ENCODE measurements around the gene DCUN1D2.
A peak's percentile ranks its signal among the peaks of the same experiment; 100 is the strongest.

DCUN1D2 gene

DNA sequence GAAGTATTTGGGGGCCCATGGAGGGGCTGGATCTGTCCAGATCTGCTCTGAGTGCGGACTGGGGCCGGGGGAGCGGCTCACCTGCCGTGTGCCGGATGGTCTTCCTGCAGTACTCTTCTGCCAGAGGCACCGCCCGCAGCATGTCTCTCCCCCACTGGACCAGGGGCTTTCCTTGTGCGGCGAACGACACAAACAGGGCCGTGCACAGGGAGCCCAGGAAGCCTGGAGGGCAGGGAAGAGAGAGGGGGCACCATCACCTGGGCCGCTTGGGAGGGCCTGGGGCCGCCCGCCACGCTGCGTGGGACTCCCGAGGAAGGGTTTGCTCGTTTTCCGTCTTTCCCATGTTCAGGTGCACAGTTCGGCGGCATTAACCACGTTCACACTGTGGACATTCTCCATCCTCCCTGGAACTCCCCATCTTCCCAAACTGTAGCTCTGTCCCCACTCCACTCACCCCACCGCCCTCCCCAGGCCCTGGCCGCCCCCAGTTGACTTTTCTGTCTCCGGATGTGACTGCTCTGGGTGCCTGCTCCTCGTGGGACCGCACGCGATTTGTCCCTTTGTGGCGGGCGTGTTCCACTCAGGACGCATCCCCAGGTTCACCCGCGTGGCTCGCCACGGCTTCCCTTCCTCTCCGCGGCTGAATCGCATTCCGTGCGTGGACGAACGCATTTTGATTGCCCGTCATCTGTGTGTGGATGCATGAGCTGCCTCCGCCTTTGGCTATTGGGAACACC lies 61.5 kb downstream of the DCUN1D2 start:
- no peaks in the 10 kb centered on the region for H3K27me3 ChIP-seq (ENCODE audit: insufficient read depth, low read length)
- peak overlapping the region; percentile 15 for H3K4me3 ChIP-seq (ENCODE audit: low read depth, low read length)
- no peak overlapping the region for H3K9ac ChIP-seq (ENCODE audit: low read length)
- H2AFZ ChIP-seq (ENCODE audit: insufficient read depth, low read length, poor library complexity): no peak overlapping the region
- peaks cover 14 to 15% of the 10 kb centered on the region in 2 experiments for H3K36me3 ChIP-seq (ENCODE audit: control insufficient read depth in 1 of 2, insufficient read depth in 2 of 2, low read length in 2 of 2)
- H2BK120ac ChIP-seq (ENCODE audit: insufficient read depth, low read length, poor library complexity): no peak overlapping the region
- no peak overlapping the region for H3K14ac ChIP-seq (ENCODE audit: low read length)
- no peak overlapping the region for H4K8ac ChIP-seq (ENCODE audit: low read depth, low read length)
- H4K12ac ChIP-seq (ENCODE audit: low read depth, low read length): no peak overlapping the region
- no peak overlapping the region for H3K23ac ChIP-seq (ENCODE audit: low read length)
- no peak overlapping the region for H2AK5ac ChIP-seq (ENCODE audit: low read length)
- no peak overlapping the region for H2BK12ac ChIP-seq (ENCODE audit: low read length)
- DNase-seq: no peak
- H3K18ac ChIP-seq (ENCODE audit: low read length): no peak overlapping the region
- H3K4ac ChIP-seq (ENCODE audit: low read depth, low read length): no peak overlapping the region
- H3K79me2 ChIP-seq (ENCODE audit: control insufficient read depth, insufficient read depth, low read length, poor library complexity): no peaks in the 10 kb centered on the region
- no peak overlapping the region for H4K91ac ChIP-seq (ENCODE audit: low read depth, low read length)
- H3K9me3 ChIP-seq (ENCODE audit: insufficient read depth, low read depth, low read length): peaks cover 2% of the 10 kb centered on the region
- H2BK5ac ChIP-seq (ENCODE audit: low read depth, low read length, poor library complexity): no peak overlapping the region
- no CpG with 5 or more reads among the region's 45 CpGs for WGBS (ENCODE audit: extremely low coverage, insufficient coverage, insufficient read length)
- peaks cover 4 to 6% of the 10 kb centered on the region in 2 experiments for H3K4me1 ChIP-seq (ENCODE audit: control insufficient read depth in 1 of 2, insufficient read depth in 2 of 2, low read length in 2 of 2)
- H3K27ac ChIP-seq (ENCODE audit: low read depth, low read length): no peak overlapping the region
- H3K4me2 ChIP-seq (ENCODE audit: low read length): no peak overlapping the region
- H3K79me1 ChIP-seq (ENCODE audit: low read length): peaks cover 2% of the 10 kb centered on the region

DNA sequence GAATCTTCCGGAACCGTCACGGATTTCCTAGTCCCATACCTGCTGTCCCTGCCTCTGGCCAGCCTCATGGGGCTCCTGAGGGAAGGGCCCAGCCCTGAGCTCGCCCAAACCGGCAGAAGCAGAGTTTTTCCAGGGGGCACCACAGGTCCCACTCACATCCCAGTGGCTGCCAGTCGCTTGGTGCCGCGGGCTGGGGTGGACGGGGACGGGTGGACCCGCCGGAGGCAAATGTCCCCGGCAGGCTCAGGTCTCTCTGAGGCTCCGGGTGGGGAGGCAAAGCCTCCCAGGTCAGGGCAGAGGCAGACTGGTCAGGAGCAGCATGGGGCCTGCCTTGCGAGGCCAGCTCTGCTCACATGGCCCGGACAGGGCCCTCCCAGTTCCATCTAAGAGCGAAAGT lies 62.0 kb downstream of the DCUN1D2 start:
- Histone ChIP-seq H3K27me3 (ENCODE audit: insufficient read depth, low read length) (no peaks in the 10 kb centered on the region), H2AFZ (ENCODE audit: insufficient read depth, low read length, poor library complexity) (no peak overlapping the region), H3K79me1 (ENCODE audit: low read length) (peaks cover 2% of the 10 kb centered on the region), H3K4ac (ENCODE audit: low read depth, low read length) (no peak overlapping the region), H3K36me3 (ENCODE audit: control insufficient read depth in 1 of 2, insufficient read depth in 2 of 2, low read length in 2 of 2) (peaks cover 14 to 18% of the 10 kb centered on the region in 2 experiments), H4K12ac (ENCODE audit: low read depth, low read length) (no peak overlapping the region), H2BK5ac (ENCODE audit: low read depth, low read length, poor library complexity) (no peak overlapping the region), H2BK12ac (ENCODE audit: low read length) (no peak overlapping the region), H3K4me3 (ENCODE audit: low read depth, low read length) (peak overlapping the region; percentile 20), H3K79me2 (ENCODE audit: control insufficient read depth, insufficient read depth, low read length, poor library complexity) (no peaks in the 10 kb centered on the region), H3K27ac (ENCODE audit: low read depth, low read length) (no peak overlapping the region), H3K18ac (ENCODE audit: low read length) (peak overlapping the region; percentile 62), H3K14ac (ENCODE audit: low read length) (no peak overlapping the region), H4K8ac (ENCODE audit: low read depth, low read length) (peak overlapping the region; percentile 44), H4K91ac (ENCODE audit: low read depth, low read length) (no peak overlapping the region), H2AK5ac (ENCODE audit: low read length) (no peak overlapping the region), H3K4me2 (ENCODE audit: low read length) (no peak overlapping the region), H2BK120ac (ENCODE audit: insufficient read depth, low read length, poor library complexity) (no peak overlapping the region), H3K23ac (ENCODE audit: low read length) (no peak overlapping the region), H3K9ac (ENCODE audit: low read length) (no peak overlapping the region), H3K4me1 (ENCODE audit: control insufficient read depth in 1 of 2, insufficient read depth in 2 of 2, low read length in 2 of 2) (peaks cover 4 to 6% of the 10 kb centered on the region in 2 experiments), H3K9me3 (ENCODE audit: insufficient read depth, low read depth, low read length) (peaks cover 2% of the 10 kb centered on the region)
- WGBS (ENCODE audit: extremely low coverage, insufficient coverage, insufficient read length): no CpG with 5 or more reads among the region's 17 CpGs
- peak in 1 of 2 donors; percentile 17 for DNase-seq

- Histone ChIP-seq H3K27ac (ENCODE audit: low read depth, low read length) (no peak overlapping the region), H3K18ac (ENCODE audit: low read length) (peak overlapping the region; percentile 62), H4K12ac (ENCODE audit: low read depth, low read length) (peak overlapping the region; percentile 54), H3K14ac (ENCODE audit: low read length) (no peak overlapping the region), H3K23ac (ENCODE audit: low read length) (no peak overlapping the region), H2AK5ac (ENCODE audit: low read length) (no peak overlapping the region), H2BK12ac (ENCODE audit: low read length) (no peak overlapping the region), H3K9ac (ENCODE audit: low read length) (no peak overlapping the region), H4K8ac (ENCODE audit: low read depth, low read length) (peak overlapping the region; percentile 44), H3K27me3 (ENCODE audit: insufficient read depth, low read length) (no peaks in the 10 kb centered on the region), H3K4me2 (ENCODE audit: low read length) (no peak overlapping the region), H3K79me2 (ENCODE audit: control insufficient read depth, insufficient read depth, low read length, poor library complexity) (no peaks in the 10 kb centered on the region), H2BK120ac (ENCODE audit: insufficient read depth, low read length, poor library complexity) (no peak overlapping the region), H2AFZ (ENCODE audit: insufficient read depth, low read length, poor library complexity) (no peak overlapping the region), H3K36me3 (ENCODE audit: control insufficient read depth in 1 of 2, insufficient read depth in 2 of 2, low read length in 2 of 2) (peaks cover 14 to 20% of the 10 kb centered on the region in 2 experiments), H3K4me1 (ENCODE audit: control insufficient read depth in 1 of 2, insufficient read depth in 2 of 2, low read length in 2 of 2) (peaks cover 4 to 6% of the 10 kb centered on the region in 2 experiments), H2BK5ac (ENCODE audit: low read depth, low read length, poor library complexity) (no peak overlapping the region), H3K79me1 (ENCODE audit: low read length) (peaks cover 2% of the 10 kb centered on the region), H3K4ac (ENCODE audit: low read depth, low read length) (no peak overlapping the region), H3K9me3 (ENCODE audit: insufficient read depth, low read depth, low read length) (peaks cover 2% of the 10 kb centered on the region), H3K4me3 (ENCODE audit: low read depth, low read length) (peak overlapping the region; percentile 20), H4K91ac (ENCODE audit: low read depth, low read length) (no peak overlapping the region)
- no CpG with 5 or more reads among the region's 31 CpGs for WGBS (ENCODE audit: extremely low coverage, insufficient coverage, insufficient read length)
- DNase-seq: peak; percentile 35 to 66
These were observed 62.7 kb downstream of the DCUN1D2 start for GRCh38 chr13:113427562-113428468.

GRCh38 chr13:113426591-113426986 lies 63.9 kb downstream of the DCUN1D2 start:
- Histone ChIP-seq H3K9ac (ENCODE audit: low read length) (no peak overlapping the region), H3K9me3 (ENCODE audit: insufficient read depth, low read depth, low read length) (peaks cover 2% of the 10 kb centered on the region), H3K27me3 (ENCODE audit: insufficient read depth, low read length) (no peaks in the 10 kb centered on the region), H3K4me1 (ENCODE audit: control insufficient read depth in 1 of 2, insufficient read depth in 2 of 2, low read length in 2 of 2) (peaks cover 4 to 6% of the 10 kb centered on the region in 2 experiments), H2BK120ac (ENCODE audit: insufficient read depth, low read length, poor library complexity) (no peak overlapping the region), H2BK5ac (ENCODE audit: low read depth, low read length, poor library complexity) (no peak overlapping the region), H2AK5ac (ENCODE audit: low read length) (no peak overlapping the region), H4K91ac (ENCODE audit: low read depth, low read length) (no peak overlapping the region), H3K18ac (ENCODE audit: low read length) (no peak overlapping the region), H3K36me3 (ENCODE audit: control insufficient read depth in 1 of 2, insufficient read depth in 2 of 2, low read length in 2 of 2) (peaks cover 11 to 17% of the 10 kb centered on the region in 2 experiments), H3K23ac (ENCODE audit: low read length) (no peak overlapping the region), H2AFZ (ENCODE audit: insufficient read depth, low read length, poor library complexity) (no peak overlapping the region), H3K4me2 (ENCODE audit: low read length) (no peak overlapping the region), H4K8ac (ENCODE audit: low read depth, low read length) (no peak overlapping the region), H2BK12ac (ENCODE audit: low read length) (no peak overlapping the region), H3K27ac (ENCODE audit: low read depth, low read length) (no peak overlapping the region), H3K79me1 (ENCODE audit: low read length) (peaks cover 2% of the 10 kb centered on the region), H3K79me2 (ENCODE audit: control insufficient read depth, insufficient read depth, low read length, poor library complexity) (no peaks in the 10 kb centered on the region), H3K4me3 (ENCODE audit: low read depth, low read length) (no peak overlapping the region), H3K14ac (ENCODE audit: low read length) (no peak overlapping the region), H4K12ac (ENCODE audit: low read depth, low read length) (no peak overlapping the region), H3K4ac (ENCODE audit: low read depth, low read length) (no peak overlapping the region)
- no peak for DNase-seq
- no CpG with 5 or more reads among the region's 15 CpGs for WGBS (ENCODE audit: extremely low coverage, insufficient coverage, insufficient read length)

Measured in trophoblast cell (in vitro differentiated cells and primary cell).